Stimulated activated CD4-positive, alpha-beta T cell treated with anti-CD3 and anti-CD28 coated beads, Interleukin-1b, Interleukin-23, amount 100 ng/mL, for 24 hours (primary cell): Measurements from ENCODE around the gene ARL16.
A peak's percentile ranks its signal among the peaks of the same experiment; 100 is the strongest.
"Not testable (repeated sequence)": the region's sequence is repeated elsewhere in the genome, so short reads cannot be mapped to it uniquely, and the experiment has no call there.

ENCODE experiments used
- DNase-seq, 4 experiments: peaks; one replicate each; pipeline ENCODE4 v3.0.0-alpha.2; 2020; ENCODE audit warnings: low read depth in 4 of 4, low spot score in 1 of 4

The ARL16 gene

GRCh38 chr17:81696218-81696941 is 12.8 kb upstream of the ARL16 start:
- DNase-seq: no peak

GRCh38 chr17:81695801-81696200 is 12.2 kb upstream of the ARL16 start:
- DNase-seq: no peak

GRCh38 chr17:81695211-81695610 is 11.6 kb upstream of the ARL16 start:
- DNase-seq: no peak

- no peak for DNase-seq
These were observed 11.2 kb upstream of the ARL16 start for GRCh38 chr17:81694810-81695209.

- DNase-seq: no peak
These were observed 10.1 kb upstream of the ARL16 start for GRCh38 chr17:81693509-81694210.

- DNase-seq: no peak
These were observed 8.0 kb upstream of the ARL16 start for GRCh38 chr17:81691608-81692007.

GRCh38 chr17:81691196-81691595 is 7.6 kb upstream of the ARL16 start:
- no peak for DNase-seq

- no peak for DNase-seq
These were observed 7.0 kb upstream of the ARL16 start for GRCh38 chr17:81690549-81690948.

- no peak for DNase-seq
These were observed 6.5 kb upstream of the ARL16 start for GRCh38 chr17:81690066-81690465.

- DNase-seq: no peak
These were observed 5.0 kb upstream of the ARL16 start for GRCh38 chr17:81688616-81689015.

GRCh38 chr17:81687770-81688541 is 4.4 kb upstream of the ARL16 start:
- no peak for DNase-seq

GRCh38 chr17:81686614-81687013 is 3.0 kb upstream of the ARL16 start:
- DNase-seq: no peak

- DNase-seq: peak in 1 of 4 experiments; percentile 46
These were observed 1.5 kb upstream of the ARL16 start for GRCh38 chr17:81685108-81685507.

GRCh38 chr17:81684442-81684911 is 880 bp upstream of the ARL16 start:
- no peak for DNase-seq

GRCh38 chr17:81683208-81683583 is 401 bp downstream of the ARL16 start:
- no peak for DNase-seq

- DNase-seq: no peak
These were observed 911 bp downstream of the ARL16 start for GRCh38 chr17:81682565-81683207.

GRCh38 chr17:81681672-81682071 is 1.9 kb downstream of the ARL16 start:
- no peak for DNase-seq

- DNase-seq: no peak
These were observed 3.4 kb downstream of the ARL16 start for GRCh38 chr17:81680150-81680549.

GRCh38 chr17:81676906-81677305 is 6.7 kb downstream of the ARL16 start:
- no peak for DNase-seq

GRCh38 chr17:81675515-81676221 is 7.9 kb downstream of the ARL16 start:
- DNase-seq: not testable (repeated sequence)
